KBM-7 (cell line): ENCODE measurements around the gene SSC4D.
"Not testable (repeated sequence)": the region's sequence is repeated elsewhere in the genome, so short reads cannot be mapped to it uniquely, and the experiment has no call there.

ENCODE experiments used
- DNase-seq: peaks from one replicate; pipeline ENCODE4 v3.0.0-alpha.2; 2015
- in situ Hi-C: fragments of 300-500 bp; cut with MboI; formaldehyde crosslinking; loops from 2 replicates; pipeline ENCODE4 v1.14.3; 2020; ENCODE audit warnings: low sequenced_read_pairs, low pct_unique_long_range_greater_than_20kb, mixed read lengths

Gene SSC4D

DNA sequence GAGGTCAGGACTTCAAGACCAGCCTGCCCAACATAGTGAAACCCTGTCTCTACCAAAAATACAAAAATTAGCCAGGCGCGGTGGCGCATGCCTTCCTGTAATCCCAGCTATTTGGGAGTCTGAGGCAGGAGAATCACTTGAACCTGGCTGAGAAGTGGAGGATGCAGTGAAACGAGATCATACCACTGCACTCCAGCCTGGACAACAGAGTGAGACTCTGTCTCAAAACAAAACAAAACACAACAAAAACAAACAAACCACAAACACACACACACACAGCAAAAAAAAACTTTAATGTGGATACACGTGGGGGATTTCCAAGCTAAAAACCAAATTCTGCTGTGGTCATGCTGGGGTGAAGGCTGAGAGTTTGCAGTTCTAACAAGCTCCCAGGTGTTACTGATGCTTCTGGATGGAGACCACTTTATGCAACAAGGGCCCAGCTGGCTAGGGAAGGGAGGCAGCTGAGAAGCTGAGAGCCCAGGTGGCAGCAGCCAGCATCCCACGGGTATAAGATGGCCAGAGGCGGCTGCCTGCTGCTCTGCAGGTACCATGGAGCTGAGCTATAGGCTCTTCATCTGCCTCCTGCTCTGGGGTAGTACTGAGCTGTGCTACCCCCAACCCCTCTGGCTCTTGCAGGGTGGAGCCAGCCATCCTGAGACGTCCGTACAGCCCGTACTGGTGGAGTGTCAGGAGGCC lies 15.1 kb upstream of the SSC4D start, which contains the start of gene ZP3:
ZP3 (plus strand) TSS at position 538 of the 699 bp plus-strand sequence; CDS start at position 553, 15 bp downstream.
- DNase-seq = no peak
- in situ Hi-C loops = no loop called here

GRCh38 chr7:76423666-76424412 lies 14.3 kb upstream of the SSC4D start:
- in situ Hi-C loops = no loop called here

DNA sequence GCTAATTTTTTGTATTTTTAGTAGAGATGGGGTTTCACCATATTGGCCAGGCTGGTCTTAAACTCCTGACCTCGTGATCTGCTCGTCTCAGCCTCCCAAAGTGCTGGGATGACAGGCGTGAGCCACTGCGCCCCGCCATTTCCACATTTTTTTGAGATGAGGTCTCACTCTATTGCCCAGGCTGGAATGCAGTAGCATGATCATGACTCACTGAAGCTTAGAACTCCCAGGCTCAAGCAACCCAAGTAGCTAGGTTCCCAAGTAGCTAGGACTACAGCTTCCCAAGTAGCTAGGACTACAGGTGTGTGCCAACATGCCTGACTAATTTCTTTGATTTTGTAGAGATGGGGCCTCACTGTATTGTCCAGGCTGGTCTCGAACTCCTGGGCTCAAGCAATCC lies 11.6 kb upstream of the SSC4D start:
- in situ Hi-C loops, DNase-seq: not testable (repeated sequence)

More at GRCh38 chr7:76423666-76424412, 14.3 kb upstream of the SSC4D start:
- no peak for DNase-seq

- in situ Hi-C loops, DNase-seq: not testable (repeated sequence)
These were observed 8.3 kb upstream of the SSC4D start for GRCh38 chr7:76417654-76418310.

- in situ Hi-C loops = no loop called here
- DNase-seq = no peak
These were observed 2.8 kb upstream of the SSC4D start for GRCh38 chr7:76412249-76412648.

DNA sequence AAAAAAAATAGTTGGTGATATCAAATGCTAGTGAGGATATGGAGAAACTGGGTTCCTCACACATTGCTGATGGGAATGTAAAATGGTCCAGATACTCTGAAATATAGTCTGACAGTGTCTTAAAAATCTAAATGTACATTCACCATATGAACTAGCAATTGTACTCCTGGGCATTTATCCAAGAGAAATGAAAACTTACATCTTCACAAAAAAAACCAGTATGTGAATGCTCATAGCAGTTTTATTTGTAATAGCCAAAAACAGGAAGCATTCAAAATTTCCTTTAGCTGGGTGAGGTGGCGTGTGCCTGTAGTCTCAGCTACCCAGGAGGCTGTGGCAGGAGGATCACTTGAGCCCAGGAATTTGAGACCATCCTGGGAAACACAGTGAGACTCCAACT lies 2.1 kb upstream of the SSC4D start:
- no peak for DNase-seq
- in situ Hi-C loops = no loop called here

- in situ Hi-C loops = no loop called here
- no peak for DNase-seq
These were observed 1.4 kb downstream of the SSC4D start for GRCh38 chr7:76408121-76408560.

- DNase-seq = no peak
- in situ Hi-C loops = no loop called here
These were observed 1.8 kb downstream of the SSC4D start for GRCh38 chr7:76407718-76408117.

DNA sequence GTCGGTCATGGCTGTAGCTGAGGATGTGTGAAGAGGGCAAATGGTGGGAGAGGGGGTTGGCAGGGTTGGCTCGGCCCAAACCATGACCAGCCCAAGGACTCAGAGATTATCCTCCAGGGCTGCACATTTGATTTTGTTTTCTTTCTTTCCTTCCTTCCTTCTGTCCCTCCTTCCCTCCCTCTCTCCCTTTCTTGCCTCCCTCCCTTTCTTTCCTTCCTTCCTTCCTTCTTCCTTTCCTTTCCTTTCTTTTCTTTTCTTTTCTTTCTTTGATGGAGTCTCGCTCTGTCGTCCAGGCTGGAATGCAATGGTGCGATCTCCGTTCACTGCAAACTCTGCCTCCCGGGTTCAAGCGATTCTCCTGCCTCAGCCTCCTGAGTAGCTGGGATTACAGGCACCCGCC lies 3.8 kb downstream of the SSC4D start:
- no peak for DNase-seq
- in situ Hi-C loops = no loop called here

DNA sequence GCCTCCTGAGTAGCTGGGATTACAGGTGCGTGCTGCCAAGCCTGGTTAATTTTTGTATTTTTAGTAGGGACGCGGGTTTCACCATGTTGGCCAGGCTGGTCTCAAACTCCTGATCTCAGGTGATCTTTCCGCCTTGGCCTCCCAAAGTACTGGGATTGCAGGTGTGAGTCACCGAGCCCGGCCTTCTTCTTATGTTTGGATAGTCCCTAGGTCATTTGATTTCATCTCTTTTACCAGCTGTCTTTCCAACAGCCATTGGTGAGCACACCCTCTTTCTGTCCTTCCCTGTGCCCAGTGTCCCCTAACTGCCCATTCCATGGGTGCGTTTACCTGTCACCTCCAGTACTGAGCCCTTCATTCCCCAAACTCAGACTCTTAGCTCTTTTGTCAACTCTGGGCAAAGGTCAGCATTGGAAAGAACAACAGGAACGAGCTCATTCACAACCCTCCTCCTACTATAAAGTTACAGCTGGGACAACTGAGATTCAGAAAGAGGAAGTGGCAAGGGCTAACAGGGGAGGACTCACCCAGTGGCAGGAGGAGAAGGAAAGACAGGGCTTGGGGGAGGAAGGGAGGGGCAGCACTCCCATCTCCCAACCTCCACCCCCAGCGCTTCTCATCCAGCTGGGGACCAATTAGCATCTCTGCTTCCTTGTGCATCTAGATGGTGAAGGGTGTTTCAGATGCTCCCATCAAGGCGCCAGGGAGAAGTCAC lies 5.6 kb downstream of the SSC4D start:
- in situ Hi-C loops = no loop called here
- peak; percentile 93 for DNase-seq

DNA sequence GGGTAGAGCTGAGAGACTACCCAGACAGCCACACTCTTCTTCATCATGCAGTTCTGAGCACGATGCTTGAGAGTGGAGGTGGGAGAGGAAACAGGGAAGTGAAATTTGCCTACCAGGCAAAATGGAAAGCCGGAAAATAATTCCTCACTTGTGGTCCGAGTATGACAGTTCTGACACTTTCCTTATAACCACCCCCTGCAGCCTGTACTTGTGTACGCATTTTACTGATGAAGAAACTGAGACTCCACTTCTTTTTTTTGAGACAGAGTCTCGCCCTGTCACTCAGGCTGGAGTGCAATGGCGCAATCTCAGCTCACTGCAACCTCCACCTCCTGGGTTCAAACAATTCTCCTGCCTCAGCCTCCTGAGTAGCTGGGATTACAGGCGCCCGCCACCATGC lies 6.4 kb downstream of the SSC4D start:
- DNase-seq, in situ Hi-C loops: not testable (repeated sequence)

- in situ Hi-C loops = no loop called here
- DNase-seq = no peak
These were observed 9.2 kb downstream of the SSC4D start for GRCh38 chr7:76400248-76400647.

GRCh38 chr7:76397409-76398183 lies 11.9 kb downstream of the SSC4D start:
- in situ Hi-C loops = no loop called here
- DNase-seq = peak; percentile 56

DNA sequence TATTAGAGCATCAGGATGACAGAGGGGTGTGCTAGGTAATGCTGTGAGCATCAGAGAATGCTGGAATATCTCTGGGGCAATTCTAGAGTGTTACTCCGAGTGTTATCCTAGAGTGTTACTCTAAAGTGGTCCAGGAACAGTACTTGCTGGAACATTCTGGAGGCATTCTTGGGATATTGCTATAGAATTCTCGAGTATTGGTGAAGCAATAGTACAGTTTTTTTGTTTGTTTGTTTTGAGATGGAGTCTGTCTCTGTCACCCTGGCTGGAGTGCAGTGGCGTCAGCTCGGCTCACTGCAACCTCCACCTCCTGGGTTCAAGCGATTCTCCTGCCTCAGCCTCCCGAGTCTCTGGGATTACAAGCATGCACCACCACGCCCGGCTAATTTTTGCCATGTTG lies 12.6 kb downstream of the SSC4D start:
- in situ Hi-C loops = no loop called here
- no peak for DNase-seq

GRCh38 chr7:76395965-76396726 lies 13.4 kb downstream of the SSC4D start:
- DNase-seq = no peak
- in situ Hi-C loops = no loop called here

GRCh38 chr7:76395605-76395964 lies 13.9 kb downstream of the SSC4D start:
- DNase-seq, in situ Hi-C loops: not testable (repeated sequence)

GRCh38 chr7:76394957-76395356 lies 14.5 kb downstream of the SSC4D start:
- in situ Hi-C loops = no loop called here
- no peak for DNase-seq
